GM21360 (cell line): Measurements from ENCODE around the gene TAMM41.
"Not testable (repeated sequence)": the region's sequence is repeated elsewhere in the genome, so short reads cannot be mapped to it uniquely, and the experiment has no call there.

ENCODE experiments used
- ATAC-seq: cut with Tn5 transposase; IDR thresholded peaks from one replicate; pipeline ENCODE4 v1.9.1; 2021; ENCODE audit warnings: mild to moderate bottlenecking, moderate library complexity; ENCODE audit not compliant: unreplicated experiment

Gene TAMM41

DNA sequence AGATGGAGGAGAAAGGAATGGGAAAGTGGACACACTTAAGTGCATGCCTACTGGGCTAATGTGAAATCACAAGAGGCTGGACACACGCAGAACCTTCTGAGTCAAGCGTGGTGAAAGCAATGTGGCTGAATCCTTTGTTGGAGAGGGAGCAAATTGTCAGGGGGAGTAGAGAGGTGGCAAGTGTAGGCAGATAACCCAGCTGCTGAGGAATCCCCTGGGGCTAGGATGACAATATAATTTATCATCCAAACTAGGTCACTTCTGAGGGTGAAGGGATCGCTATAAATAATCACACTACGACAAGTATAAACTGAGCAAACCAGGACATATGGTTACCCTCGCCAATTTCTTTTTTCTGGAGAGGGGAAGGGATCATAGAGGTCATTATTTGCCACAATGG is 28.7 kb downstream of the TAMM41 start:
- no peak for ATAC-seq

DNA sequence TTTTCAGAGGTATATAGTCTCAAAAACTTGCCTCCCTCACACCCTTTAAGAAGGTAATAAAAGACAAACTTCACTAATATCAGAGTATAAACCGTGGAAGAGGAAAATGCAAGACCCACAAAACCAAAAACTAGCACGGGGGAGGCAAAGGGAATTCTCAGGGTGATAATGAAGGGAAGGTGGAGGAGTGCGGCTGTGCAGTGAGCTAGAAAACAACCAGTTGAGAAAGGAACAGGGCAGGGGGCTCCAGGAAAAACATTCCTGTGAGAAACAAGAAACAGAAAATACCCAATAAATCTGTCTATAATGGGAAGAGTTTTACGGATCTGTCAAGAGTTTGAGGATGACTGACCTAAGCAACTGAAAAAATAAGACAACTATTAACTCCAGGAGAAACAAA is 31.6 kb downstream of the TAMM41 start:
- ATAC-seq, result no peak

DNA sequence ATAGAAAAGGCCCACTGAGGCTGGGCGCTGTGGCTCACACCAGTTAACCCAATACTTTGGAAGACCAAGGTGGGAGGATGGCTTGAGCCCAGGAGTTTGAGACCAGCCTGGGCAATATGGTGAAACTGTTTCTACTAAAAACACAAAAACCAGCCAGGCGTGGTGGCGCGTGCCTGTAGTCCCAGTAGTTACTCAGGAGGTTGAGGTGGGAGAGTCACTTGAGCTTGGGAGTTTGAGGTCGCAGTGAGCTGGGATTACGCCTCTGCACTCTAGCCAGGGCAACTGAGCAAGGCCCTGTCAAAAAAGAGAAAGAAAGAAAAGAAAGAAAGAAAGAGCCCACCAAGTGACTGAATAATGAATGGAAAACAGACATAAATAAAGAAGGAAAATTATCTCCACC is 32.0 kb downstream of the TAMM41 start:
- no peak for ATAC-seq

DNA sequence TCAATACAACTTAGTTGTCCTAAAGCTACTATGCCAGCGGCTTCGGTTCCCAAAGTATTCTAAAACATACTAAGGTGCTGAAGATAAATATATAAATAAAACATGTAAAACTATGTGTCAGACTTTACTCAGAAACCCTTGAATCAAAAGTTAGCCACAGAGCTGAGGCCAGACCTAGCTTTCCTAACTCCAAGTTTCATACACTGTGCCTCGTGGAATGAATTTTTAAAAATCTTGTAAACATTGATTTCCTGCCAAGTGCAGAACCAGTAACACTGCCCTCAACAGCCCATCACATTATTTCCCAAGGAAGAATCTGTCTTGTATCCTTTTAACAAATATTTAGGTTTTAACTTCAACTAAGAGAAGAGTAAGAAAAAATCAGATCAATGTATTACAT is 36.4 kb downstream of the TAMM41 start:
- no peak for ATAC-seq

DNA sequence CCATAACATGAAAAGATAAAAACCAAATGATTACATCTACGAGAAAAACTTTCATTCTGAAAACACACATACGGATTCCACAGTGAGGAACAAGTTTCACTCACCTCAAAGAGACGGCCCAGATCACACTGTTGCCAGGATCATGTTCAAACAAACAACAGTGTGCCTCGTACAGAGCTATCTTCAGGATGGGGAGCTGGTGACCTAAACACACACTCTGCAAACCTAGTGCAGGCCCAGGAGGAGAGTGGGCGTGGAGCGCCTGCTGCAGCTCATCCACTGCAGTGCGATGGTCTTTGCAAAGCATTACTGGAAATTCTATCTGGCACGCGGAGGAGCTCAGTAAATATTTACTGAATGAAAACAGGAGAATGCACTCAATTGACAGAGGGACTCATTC is 38.5 kb downstream of the TAMM41 start:
- no peak for ATAC-seq

DNA sequence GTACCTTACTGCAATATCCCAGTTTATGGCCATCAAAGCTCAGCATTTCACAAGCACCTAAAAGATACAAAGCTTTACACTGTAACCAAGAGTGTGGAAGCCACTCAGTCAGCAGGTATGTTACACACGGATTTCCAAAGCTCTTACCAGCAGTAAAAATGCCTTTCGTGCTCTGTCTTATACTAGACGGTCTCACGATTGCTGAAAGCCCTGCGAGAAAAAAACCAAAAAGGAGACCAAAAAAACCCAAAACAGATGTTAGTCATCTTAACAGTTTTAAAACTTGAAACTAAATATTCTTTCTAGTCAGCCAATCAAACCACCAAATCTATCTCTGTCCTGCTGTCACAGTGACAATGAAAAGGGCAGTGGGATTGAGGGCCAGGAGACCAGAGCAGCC is 39.0 kb downstream of the TAMM41 start:
- ATAC-seq, result no peak

DNA sequence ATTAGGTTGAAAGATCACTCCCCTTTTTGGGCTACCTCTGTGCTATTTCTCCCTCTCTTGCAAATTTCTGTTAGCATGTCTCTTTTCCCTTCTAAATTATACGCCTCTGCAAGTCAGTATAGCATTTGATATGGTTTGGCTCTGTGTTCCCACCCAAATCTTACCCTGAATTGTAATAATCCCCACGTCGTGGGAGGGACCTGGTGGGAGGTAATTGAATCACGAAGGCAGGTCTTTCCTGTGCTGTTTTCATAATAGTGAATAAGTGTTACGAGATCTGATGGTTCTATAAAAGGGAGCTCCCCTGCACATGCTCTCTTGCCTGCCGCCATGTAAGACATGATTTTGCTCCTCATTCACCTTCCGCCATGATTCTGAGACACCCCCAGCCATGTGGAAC is 41.0 kb downstream of the TAMM41 start:
- no peak for ATAC-seq

DNA sequence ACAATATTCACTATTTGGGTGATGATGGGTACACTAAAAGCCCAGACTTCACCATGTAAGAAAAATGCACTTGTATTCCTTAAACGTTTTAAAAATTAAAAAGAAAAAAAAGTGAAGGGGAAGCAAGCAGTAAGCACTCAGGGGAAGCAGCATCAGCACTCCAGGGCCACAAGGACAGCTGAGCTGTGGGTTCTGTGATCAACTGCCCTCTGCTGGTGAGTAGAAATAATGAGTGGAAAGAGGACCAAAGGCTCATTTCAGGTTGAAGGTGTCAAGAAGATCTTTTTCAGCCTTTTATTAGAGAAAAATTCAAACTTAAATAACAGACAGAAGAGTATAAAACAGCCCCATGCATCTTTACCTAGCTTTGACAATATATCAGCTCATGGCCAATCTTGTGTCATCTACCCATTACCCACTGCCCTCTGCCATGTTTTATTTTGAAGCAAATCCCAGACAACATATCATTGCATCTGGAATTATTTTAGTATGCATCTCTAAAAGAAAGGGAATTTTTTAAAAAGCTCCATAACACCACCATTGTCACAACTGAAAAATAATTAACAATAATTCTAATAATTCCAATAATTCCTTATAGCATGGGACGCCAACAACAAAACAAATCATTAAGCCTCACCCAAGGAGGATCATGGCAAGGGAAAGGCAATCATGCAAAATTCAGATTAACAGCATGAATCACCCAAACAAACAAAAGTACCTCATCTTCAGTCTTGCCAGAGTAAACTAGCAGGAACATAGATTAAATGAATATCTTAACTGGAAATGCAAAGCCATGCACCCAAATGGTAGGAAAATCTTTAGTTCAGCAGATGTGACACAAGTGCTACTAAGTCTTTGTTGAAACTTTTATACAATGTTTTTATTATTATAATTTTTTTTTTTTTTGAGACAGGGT is 42.5 kb downstream of the TAMM41 start:
- ATAC-seq, result no peak

DNA sequence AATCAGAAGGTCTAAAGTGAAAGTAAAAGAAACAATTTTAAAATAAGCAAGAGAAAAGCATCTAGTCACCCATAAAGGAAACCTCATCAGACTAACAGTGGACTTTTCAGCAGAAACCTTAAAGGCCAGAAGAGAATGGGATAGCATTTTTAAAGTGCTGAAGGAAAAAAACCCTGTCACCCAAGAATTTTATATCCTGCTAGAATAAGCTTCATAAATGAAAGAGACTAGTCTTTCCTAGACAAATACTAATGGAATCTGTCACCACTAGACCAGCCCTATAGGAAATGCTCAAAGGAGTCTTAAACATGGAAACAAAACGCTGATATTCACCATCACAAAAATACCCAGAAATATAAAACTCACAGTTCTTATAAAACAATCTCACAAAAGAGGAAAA is 46.9 kb downstream of the TAMM41 start:
- ATAC-seq, result no peak

DNA sequence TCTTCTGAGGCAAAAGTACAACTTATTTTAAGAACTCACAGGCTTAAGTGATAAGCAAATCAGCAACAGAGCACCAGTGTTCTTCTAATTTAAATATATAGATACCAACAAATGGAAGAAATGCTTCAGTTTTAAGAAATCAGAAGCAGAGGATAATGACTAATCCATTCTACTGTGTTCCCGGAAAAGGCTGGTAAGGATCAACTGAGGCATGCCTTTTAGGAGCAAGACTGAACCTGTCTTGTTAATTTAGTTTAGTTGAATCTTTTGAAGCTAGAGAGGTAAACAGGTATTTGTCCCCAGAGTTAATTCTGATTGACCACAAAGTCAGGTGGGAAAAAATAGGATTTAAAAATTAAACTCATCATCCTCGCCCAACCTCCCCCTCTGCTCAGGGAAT is 51.8 kb downstream of the TAMM41 start:
- ATAC-seq, result no peak

DNA sequence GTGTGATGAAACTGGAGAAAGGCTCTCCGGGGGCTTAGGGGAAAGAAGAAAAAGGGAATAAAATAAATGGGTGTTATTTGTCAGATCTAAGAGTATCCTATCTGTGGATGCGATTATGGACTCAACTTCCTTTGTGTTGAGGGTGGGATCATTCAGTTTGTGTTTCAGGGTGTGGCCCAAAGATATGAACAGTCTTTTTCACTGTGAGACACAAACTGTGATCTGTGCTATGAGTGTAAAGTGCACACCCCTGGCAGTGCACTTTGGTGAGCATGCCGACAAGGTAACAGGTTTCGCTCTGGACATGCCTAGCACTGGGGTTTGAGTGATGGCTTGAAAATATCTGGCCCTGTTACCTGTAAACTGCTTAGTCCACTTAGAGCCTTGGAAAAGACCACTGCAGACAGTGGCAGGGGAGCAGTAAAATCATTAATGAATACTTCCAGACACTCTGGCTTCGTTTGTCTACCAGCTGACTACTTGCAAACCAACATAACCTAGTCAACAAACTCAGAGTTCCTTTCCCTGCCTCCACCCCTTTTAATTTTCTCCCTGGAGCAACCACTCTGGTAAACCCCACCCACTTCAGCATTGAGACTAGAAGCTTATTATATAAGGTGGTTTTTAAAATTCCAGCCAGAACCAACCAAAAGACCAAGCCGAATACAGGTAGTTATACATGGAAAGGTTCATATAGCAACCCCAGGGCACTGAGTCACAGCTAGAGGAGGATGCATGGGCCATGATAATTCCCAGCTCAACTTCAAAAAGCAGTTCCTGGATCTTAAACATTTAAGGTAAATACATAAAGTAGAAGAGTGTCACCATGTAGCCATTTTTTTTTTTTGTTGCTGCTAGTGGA is 55.1 kb downstream of the TAMM41 start:
- no peak for ATAC-seq

DNA sequence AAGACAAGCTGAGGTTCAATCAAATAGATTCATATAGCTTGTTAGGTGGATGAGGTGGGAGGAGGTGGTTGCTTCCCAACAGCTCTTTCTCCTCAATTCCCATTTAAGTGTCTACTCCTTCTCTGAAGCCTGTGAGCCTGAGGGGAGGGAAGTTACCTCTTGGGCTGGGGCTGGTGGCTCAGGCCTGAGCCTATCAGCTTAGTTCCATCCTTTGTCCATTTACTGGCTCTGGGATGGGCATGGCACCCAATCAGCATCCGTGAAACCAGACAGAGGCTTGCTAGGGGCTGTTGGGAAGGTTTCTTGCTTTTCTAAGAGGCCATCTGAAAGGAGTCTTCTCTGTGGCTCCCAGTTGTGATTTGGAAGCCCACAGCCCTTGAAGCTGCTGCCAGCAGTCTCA is 57.3 kb downstream of the TAMM41 start:
- ATAC-seq, result no peak

DNA sequence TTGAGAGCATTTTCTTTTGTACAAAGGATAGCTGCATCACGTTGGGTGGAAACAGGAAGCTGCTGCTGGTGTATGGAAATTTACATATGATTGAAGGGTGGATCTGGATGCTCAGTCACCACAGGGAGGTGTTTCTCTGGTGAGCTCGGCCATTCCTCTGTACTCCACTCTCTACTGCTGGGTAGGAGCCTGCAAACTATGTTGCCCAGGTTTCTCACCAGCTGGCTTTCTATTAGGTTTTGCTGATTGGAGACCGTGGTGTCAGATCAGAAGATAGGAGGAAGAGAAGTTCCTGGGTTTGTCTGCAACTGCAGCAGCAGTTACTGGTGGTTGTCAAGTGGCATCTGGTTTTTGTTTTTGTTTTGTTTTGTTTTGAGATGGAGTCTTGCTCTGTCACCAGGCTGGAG is 61.7 kb downstream of the TAMM41 start:
- no peak for ATAC-seq

DNA sequence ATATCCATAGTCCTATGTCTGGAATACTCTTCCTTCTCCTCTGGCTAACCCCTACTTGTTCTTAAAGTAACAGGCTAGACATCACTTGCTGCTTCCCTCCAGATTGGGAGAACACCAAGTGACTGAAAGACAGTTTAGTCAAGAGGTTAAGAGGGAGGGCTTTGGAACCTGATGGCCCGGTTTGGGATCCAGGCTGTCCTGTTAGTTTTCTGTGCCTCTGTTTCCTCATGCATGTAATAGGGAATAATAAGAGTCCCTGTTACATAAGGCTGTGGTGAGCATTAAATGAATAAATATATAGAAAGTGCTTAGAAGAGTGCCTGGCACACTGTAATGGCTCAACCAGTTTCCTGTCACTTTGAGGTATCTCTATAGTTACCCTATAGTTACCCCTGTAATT is 66.3 kb downstream of the TAMM41 start:
- no peak for ATAC-seq

DNA sequence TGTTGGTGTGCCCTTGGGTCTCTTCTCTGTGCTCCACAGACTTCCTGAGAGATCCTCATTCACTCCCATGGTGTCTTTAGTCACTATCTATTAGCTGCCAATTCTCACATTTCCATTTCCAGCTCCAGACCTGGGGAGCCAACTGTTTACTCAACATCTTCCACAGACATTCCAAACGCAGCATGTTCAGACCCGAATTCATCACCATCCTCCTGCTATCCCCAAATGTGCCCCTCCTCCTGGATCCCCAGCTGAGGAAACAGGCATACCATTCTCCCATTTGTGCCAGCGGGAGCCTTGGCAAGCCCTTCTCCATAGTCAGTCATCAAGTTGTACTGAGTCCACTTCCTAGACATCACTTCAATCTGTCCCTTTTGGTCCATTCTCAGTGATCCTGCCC is 67.1 kb downstream of the TAMM41 start:
- no peak for ATAC-seq

DNA sequence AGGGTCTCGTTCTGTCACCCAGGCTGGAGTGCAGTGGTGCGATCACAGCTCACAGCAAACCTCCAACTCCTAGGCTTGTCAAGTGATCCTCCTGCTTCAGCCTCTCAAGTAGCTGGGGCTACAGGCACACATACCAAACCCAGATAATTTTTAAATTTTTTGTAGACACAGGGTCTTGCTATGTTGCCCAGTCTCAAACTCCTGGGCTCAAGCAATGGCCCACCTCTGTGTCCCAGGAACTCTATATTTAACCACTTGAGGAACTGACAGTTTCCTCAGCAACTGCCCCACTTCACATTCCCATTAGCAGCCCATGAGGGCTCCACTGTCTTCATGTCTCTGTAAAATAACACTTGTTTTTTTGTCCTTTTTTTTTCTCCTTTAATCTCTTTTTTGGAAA is 68.4 kb downstream of the TAMM41 start:
- ATAC-seq, result no peak

DNA sequence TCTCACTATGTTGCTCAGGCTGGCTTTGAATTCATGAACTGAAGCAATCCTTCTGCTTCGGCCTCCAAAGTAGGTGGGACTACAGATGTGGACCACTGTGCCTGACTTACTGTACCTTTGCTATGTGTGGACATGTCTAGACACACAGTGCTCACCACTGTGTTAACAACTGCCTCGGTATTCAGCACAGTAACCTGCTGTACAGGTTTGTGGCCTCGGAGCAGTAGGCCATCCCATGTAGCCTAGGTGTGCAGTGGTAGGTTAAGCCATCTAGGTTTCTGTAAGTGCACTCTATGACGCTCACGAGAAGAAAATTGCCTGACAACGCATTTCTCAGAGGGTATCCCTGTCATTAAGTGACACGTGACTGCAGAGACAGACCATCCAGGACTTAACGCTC is 70.3 kb downstream of the TAMM41 start:
- ATAC-seq, result no peak

DNA sequence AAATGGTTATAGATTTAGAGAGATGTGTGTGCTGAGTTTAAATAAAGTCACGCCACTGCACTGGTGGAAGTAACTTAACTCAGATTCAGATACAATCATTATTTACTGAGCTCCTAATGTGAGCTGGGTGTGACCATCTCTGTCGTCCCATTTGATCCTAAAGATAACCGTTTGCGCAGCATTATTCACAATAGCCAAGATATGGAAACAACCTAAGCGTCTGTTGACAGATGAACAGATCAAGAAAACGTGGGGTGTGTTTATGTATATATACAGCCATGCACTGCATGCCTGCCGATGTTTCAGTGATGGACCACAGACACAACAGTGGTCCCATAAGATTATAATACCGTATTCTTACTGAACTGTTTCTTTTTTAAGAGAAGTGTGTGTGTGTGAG is 71.2 kb downstream of the TAMM41 start:
- ATAC-seq, result no peak

DNA sequence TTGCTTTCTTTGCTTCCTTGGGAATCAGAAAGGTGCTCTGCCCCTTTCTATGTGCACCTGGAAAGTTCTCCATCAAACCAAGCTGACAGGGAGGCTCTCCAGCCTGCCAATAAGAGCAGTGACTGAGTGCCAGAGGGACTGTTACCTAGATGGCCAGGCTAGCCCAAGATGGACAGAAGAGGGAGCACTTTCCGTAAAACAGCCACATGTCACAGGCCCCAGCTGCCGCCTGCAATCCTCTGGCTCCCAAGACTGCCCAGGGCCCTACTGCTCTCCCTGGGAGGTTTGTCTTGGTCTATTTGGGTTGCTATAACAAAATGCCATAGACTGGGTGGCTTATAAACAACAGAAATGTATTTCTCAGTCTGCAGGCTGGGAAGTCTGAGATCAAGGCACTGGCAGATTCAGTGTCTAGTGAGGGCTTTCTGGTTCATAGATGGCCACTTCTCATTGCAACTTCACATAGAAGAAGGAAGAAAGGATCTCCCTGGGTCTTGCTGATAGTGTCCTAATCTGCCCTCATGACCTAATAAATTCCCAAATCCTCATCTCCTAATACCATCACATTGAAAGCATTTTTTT is 72.3 kb downstream of the TAMM41 start:
- ATAC-seq, result no peak

DNA sequence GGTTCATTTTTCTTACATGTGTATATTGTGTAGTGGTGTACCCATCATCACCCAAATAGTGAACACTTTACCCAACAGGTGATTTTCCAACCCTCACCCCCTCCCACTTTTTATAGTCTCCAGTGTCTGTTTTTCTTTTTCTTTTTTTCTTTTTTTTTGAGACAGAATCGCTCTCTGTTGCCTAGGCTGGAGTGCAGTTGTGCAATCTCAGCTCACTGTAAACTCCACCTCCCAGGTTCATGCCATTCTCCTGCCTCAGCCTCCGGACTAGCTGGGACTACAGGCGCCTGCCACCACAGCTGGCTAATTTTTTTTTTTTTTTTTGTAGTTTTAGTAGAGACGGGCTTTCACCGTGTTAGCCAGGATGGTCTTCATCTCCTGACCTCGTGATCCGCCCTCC is 74.8 kb downstream of the TAMM41 start:
- not testable (repeated sequence) for ATAC-seq

DNA sequence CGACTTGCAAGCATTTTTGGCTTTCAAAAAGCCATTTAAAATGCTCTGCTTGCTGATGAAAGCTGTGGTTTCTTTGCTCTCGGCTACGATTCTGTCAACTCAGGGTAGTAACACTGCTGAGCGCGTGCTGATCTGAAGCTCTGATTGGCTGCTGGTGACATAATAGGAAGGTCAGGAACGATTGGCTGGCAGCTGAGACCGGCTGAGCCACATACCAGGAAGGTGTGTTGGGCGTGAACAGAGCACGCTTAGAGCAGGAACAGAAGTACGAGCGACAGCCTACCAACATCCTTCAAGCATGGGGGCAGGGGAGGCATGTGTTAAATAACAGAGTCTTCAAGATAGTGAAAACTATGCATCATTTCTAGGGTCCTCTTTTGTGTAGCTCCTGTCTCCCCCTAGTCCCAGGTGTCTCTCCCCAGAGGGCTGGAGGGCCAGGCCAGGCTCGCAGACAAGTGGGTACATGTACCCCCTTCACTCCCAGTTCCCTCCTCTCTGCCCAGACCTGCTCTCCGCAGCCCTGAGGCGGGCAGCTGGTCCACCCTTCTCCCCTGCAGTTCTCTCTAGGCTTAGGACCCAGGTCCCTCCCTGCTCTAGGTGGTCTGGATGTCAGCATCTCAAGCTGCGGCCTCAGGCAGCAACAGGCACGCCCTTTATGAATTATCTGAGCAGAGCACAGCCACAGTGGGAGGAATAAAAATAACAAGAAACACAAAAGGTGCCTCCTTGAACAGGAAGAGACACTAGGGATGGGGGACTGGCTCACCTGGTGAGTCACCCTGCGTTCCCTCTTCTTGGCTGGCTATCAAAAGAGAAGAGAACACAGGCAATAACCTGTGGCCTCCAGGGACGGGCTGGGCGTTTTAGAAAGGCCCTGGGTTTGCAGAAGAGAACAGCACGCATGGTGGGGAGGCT is 76.0 kb downstream of the TAMM41 start:
- ATAC-seq, result peak; percentile 99
